HG03354 (cell line): Measurements from ENCODE around the gene LARP4B.

Experiments
- ATAC-seq: cut with Tn5 transposase; IDR thresholded peaks from one replicate; pipeline ENCODE4 v1.9.1; 2021; ENCODE audit warnings: mild to moderate bottlenecking; ENCODE audit not compliant: unreplicated experiment, poor library complexity, severe bottlenecking

Gene LARP4B

DNA sequence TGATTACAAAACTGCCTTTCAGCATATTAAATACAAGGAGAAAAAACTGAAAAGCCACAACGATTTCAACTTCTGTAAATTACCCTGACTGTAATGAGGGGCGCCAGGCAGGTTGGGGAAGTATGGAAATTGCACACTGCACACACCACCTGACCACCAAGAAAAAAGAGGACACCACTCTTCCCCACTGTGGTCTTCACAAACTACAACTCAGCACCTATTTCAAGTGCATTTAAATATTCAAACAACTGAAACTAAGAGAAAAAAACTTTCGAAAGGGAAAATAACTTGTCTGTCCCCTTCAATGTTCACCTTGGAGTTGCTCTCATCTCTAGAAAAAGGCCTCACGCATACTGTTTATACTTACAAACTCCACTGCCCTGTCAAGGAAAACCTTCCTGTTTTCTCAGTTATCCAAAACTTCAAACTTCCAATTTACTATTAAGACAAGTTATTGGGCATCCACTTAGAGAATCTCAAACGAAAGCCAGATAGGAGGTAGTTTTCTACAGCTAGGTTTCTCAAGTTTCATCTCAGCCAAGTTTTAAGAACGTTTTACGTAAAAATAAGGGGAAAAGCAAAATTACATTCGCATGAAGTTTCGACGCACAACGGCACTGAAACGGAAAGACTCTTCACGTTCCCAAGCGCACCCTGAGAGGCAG, 1.4 kb downstream of the LARP4B start:
- ATAC-seq, result no peak

DNA sequence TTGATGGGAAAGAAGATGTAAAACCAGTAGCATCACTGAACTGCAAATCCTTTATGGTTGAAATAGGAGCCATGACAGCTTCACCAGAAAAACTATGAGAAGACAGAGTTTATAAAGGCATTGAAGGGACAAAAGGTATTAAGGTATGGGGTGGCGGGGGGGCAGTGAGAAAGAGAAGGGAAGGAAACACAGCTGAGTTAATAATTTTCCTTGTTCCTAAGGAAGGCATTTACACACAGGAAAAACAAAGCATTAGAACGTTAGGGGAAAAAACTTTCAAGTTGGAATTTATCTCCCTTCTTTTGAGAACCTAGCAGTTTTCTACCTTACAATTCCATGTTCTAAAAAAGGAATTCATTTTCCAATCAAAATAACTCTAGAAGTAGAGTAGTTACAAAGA, 4.4 kb downstream of the LARP4B start:
- no peak for ATAC-seq

DNA sequence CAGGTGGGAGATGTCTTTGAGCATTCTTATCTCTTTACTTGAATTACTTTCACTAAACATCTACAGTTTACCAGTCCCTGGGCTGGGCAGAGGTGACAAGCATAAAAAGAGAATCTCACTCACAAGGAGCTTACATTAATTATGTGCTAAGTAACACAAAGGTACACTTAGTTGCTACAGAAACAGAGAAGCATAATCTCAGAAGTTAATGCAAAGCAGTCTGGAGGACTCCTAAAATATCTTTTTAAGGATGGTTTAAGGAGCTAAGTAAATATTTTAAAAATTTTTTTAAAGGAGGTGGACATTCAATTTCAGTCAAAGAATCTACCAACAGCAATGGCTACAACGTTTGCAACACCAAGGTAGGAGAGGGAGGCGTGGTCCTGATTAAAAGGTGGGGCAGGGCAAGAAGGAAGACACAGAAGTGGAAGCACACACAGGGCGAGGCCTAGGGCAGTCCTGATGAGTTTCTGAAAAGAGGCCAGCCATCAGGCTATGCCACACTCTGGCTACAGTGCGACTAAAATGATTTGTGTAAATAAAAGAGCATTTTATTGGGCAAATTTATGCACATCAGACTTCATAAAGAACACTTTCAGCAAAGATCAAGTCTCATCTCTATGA, 5.3 kb downstream of the LARP4B start:
- no peak for ATAC-seq

DNA sequence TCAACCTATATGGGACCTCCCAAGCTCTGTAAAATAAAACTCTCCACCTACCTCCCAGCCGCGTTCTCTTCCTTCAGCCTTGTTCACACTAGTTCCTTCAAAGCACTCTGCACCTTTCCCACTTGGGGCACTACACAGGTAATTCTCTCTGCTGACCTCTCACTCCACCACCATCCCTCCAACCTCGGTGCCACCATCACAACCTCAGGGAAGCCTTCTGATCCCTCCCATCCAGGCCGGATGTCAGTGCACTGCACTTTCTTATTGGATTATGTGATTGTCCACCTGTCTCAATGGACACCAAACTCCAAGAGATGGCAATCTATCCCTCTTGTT, 7.0 kb downstream of the LARP4B start:
- ATAC-seq, result no peak

DNA sequence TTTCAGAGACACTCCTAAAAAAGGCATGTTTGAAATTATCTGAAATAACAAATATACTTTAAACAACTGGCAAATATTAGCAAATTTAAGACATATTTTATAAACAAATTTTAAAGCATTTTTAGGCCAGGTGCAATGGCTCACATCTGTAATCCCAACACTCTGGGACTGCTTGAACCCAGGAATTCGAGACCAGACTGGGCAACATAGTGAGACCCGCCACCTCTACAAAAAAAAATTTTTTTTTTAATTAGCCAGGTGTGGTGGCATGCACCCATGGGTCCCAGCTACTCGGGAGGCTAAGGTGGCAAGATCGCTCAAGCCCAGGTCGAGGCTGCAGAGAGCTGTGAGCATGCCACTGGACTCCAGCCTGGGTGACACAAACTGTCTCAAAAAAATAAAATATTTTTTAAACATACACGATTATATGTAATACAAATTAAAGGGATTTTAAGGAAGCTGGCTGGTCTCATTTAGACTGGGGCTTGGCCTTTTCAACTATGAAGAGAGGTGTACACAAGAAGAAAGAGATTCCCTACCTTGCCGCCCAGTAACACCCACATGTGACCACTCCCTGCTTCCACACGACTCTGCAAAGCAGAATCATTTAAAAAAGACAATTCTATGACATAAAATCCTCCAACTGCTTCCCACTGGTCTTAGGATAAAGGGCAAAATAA, 7.5 kb downstream of the LARP4B start:
- ATAC-seq, result no peak

DNA sequence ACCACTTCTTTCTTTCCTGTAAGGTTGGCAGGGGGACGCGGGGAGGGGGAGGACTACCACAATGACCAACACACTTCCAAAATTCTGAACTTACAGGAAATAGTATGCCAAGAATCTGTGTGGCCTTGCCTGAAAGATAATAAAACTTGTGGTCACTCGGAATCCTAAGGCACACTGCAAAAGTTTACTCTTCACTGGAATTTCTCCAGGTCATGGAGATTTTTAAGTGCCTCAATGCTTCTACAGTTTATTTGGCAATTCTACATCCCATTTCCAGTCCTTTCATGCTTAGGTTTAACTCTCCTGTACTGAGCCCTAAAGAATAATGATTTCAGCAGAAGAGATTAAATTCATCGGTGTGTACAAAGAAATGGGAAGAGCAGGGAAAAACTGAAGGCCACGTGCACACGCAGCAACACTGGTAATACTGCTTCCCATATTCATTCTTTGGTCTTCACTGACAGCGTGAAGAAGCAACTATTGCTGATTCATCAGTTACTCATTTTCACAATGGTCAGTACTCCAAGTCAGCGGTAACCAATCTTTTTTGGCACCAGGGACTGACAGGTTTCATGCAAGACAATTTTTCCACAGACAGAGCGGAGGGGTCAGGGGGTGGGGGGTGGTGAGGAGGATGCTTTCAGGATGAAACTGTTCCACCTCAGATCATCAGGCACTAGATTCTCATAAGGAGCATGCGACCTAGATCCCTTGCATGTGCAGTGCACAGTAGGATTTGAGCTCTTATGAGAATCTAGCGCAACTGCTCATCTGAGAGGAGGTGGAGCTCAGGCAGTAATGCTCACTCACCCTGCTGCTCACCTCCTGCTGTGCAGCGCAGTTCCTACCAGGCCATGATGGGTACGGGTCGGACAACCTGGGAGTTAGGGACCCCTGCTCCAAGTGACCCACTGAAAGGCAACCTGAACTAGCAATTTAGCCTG, 9.8 kb downstream of the LARP4B start:
- ATAC-seq, result no peak

DNA sequence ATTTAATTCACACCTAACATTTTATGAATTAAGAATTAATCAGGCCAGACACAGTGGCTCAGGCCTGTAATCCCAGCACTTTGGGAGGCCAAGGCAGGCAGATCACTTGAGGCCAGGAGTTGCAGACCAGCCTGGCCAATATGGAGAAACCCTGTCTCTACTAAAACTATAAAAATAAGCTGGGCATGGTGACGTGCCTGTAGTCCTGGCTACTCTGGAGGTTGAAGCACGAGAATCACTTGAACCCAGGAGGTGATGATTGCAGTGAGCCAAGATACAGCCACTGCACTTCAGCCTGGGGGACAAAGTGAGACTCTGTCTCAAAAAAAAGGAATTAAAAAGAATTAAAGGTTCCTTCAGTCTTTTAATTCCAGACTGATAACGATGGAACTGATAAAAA, 11.1 kb downstream of the LARP4B start:
- ATAC-seq, result no peak

DNA sequence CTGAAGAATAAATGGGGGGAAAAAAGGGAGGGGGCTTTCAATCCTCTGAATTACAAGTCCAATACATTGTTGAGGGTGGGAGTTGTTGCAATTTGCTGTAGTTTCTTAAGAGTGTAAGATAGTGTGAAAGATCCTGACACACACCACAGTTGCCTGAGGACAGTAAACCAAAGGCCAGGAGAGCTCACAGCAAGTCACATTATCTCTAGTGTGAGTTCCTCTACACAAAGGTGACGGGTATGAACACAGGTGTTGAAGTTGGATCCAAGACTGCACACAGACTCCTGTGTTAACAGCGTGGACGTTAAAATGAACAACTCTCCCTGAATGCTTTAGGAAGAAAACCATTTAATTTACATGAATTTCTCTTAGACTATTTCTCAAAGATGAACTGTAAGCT, 12.0 kb downstream of the LARP4B start:
- no peak for ATAC-seq

DNA sequence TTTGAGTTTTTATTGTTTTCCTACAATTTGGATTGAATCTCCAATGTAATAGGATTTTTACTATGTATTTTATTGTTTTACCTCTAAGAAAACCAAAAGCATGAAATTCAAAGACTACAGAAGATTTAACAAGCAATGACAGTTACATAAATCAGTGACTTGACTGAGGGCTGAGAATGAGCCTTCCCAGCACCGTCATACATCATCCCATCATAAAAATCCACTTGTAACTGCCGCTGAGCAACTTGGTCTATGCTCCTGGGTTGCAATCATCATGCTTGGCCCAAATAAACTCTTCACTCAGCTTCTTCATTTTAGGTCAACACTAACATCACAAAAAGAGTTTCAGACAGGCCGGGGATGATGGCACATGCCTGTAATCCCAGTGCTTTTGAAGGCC, 13.5 kb downstream of the LARP4B start:
- ATAC-seq, result no peak

DNA sequence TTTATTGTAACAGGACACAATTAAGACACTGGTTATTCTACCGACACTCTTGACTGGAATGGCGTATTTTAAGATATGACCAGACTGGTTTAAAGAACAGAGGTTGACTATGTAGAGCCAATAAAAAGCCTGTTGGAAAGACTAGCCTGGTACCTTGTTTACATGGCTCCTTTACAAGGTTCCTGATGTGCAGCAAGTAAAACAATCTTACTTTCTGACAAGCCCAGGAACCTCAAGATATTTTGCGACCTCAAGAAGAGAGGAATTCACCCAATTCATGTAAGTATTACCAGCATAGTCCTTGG, 14.1 kb downstream of the LARP4B start:
- no peak for ATAC-seq

DNA sequence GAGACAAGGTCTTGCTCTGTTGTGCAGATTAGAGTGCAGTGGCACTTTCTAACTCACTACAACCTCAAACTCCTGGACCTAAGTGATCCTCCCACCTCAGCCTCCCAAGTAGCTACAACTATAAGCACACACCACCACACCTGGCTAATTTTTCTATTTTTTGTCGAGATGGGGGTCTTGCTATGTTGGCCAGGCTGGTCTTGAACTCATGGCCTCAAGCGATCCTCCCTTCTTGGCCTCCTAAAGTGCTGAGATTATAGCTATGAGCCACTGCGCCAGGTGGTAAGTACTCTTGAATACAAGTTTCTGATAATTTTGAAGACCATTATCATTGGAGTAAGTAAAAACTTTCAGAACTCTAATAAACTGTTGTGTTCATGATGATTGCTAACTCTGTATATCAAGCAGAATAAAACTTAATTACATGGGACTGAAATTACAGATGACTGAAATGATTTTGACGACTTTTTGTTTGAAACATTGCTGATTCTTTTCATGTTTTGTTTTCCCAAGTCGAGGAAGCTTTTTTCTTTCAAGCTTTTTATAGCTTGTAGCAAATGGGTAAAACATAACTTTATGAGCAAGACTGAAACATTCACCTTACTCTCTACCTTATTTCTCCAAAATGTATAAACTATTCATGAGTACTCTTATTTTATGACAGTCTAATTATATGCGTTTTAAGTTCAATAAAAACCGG, 14.6 kb downstream of the LARP4B start:
- no peak for ATAC-seq

DNA sequence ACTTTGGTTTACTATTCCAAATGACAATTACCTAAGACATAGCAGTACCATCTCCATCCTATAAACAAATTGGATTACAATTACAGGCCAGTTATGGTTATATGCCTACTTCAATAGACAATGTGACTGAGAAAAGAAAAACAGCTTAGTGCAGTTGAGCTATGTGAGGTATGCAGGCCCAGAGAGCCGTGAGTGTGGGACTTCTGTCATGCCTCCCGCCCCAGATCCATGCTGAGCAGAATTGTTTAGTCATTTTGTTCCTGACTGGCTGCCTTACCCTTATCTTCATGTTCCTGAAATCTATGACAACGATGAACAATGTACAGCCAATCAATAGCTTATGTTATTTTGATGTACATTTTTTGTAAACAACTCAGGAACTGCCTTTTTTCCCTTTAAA, 21.7 kb downstream of the LARP4B start:
- ATAC-seq, result no peak

DNA sequence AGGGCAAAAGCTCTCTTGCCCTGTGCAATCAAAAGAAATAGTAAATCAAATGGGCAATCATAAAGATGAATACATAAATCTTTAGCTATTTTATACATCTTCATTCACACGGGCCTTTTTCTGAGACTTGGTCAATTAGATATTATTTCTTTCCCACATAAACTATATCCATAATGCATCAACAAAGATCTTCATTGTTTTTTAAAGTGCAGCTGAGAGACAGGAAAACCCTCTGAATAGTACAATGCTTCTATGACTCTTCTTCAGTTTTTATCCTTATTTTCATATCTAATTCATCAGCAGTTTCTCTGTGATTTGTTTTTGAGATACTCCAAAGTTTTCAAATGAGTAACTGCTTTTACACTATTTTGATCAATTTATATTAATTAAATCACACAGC, 25.5 kb downstream of the LARP4B start:
- ATAC-seq, result no peak

DNA sequence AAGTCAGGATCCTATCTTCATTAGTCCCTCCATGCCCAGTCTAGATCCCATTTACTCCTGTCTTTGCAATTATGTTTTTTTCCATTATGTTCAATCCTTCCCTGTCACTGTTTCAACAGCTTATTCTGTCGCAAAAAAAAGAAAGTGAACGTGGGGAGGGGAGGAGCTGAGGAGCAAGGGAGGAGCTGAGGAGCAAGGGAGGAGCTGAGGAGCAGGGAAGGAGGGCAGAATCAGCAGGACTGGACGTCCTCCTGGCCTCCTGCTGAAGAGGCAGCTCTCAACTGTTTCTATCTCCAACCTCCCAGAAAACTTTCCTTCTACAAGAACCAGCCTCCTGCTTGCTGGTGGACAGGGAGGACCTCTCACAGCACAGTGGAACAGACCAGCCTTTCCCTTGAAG, 26.0 kb downstream of the LARP4B start:
- ATAC-seq, result no peak

DNA sequence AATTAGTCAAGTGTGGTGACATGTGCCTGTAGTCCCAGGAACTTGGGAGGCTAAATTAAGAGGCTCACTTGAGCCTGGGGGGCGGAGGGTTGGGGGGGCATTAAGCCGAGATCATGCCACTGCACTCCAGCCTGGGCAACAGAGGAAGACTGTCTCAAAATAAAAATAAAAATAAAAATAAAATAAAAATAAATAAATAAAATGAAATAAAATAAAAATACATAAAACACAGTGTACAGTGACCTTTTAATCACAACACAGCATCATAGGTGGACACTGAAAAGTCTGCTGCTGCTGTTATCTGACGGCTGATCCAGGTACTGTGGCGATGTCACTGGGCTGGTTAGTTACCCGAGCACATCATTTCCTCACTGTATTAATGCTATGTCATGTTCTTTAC, 27.1 kb downstream of the LARP4B start:
- no peak for ATAC-seq

DNA sequence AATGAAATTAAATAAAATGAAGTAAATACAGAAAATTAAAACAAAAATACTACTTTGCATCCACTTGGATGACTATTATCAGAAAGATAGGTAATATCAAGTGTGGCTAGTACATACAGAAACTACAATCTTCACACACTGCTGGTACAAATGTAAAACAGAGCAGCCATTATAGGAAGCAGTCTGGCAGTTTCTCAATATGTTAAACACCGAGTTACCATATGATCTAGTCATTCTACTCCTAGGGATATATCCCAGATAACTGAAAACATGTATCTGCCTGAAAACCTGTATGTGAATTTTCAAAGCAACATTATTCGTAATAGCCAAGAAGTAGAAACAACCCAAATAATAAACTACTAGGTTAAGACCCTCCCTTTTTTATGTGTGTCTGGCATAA, 33.4 kb downstream of the LARP4B start:
- ATAC-seq, result no peak

DNA sequence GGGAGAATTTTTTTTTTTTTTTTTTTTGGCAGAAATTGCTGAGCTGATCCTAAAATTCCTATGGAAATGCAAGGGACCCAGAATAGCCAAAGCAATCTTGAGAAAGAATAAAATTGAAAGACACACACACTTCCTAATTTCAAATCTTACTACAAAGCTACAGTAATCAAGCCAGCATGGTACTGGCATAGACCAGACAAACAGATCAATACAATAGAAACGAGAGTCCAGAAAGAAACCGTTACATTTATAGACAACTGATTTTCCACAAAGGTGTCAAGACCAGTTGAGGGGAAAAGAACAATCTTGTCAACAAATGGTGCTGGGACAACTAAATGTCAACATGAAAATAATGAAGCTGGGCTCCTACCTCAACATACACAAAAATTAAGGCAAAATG, 34.5 kb downstream of the LARP4B start:
- ATAC-seq, result no peak

DNA sequence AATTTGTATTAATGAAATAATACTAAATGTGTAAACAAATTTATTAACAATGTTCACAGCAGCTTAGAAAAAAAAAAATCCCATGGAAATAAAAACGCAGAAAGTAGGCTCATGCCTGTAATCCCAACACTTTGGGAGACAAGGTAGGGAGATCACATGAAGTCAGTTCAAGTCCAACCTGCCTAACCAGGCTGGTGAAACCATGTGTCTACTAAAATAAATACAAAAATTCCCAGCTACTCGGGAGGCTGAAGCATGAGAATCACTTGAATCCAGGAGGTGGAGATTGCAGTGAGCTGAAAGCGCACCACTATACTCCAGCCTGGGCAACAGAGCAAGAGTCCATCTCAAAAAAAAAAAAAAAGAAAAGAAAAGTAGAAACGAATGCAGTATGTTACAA, 36.2 kb downstream of the LARP4B start:
- ATAC-seq, result no peak

DNA sequence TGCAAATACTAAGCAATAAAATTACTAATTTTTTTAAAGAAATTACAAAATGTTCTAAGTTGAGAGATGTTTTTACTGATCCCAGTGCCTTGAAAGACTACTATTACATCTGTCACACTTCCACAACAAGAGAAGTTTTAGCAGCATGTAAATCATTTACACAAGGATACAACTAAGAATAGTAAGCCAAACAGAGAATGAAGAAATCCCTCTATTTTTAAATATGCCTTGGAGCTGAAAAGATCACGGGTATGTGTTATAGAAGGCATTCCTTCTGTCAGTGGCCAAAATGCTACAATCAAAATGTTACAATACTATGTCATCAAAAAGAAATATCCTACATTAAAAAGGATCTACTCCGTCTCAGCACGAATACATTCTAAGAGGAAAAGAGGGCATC, 52.6 kb downstream of the LARP4B start:
- no peak for ATAC-seq

DNA sequence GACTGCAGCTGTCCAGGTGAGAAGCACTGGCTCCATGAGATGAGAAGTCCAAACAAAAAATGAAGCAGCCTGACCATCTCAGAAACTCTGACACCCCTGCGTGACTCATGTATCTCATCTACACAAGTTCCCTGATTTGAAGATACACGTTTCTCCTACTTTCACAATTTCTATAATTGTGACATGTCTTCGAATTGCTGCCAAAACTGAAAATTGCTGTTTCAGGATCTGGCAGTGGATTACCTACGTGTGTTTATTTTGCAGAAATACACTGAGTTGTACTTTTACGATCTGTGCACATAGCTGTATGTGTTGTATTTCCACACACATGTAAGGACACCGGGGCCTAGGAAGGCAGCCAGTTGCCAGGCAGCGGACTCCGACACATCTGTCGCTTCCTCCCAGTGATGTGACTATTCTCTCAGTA, 53.2 kb downstream of the LARP4B start:
- no peak for ATAC-seq
